ENCODE results near the gene PCYT1B. TPM values are rescaled to one million over a fixed set of nuclear protein-coding genes. Genes with fewer than 3 reads are reported as not detected.

Gene PCYT1B
- polyA plus RNA-seq, 3 donors, result 2.7 to 3.0 (median 2.9) TPM

DNA sequence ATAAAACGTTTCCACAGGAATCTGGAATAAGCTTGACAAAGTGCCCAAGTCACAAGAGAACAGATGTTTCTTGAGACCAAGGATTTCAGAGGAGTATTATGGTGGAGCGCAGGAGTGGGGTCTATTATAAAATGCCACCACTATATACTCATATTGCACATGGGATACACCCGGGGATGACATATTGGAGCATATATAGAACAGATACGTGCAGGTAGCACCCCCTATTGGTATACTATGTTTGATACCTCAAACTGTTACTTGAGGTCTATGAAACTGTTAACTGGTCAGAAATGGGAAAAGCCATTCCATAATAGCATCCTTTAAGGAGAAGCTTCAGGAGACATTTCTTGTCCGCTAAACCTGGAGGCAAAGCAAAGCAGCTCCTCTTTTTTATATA is 86.0 kb downstream of the PCYT1B start:
- DNase-seq (ENCODE audit: extremely low read depth in 1 of 11, low read depth in 9 of 11, low spot score in 4 of 11), result no peak

DNA sequence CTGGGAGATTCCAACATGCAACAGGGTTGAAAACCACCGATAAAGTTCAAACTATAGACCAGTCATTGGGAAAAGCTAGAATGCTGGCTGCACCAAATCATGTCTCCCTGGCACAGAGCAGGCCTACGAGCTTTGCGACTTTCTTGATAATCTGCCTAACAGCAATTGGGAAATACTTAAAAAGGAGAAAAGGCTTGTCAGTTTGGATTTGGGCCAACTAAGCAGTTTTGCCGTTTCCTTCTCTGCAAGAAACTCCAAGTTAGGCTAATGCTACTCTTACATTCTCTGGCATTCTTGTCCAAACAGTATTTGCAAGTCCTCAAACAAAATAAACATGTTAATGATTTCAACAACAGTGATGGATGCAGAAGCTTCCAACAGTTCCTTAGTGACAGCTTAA is 94.1 kb downstream of the PCYT1B start:
- DNase-seq (ENCODE audit: extremely low read depth in 1 of 11, low read depth in 9 of 11, low spot score in 4 of 11), result peak in 2 of 11 donors; percentile 1 to 6

DNA sequence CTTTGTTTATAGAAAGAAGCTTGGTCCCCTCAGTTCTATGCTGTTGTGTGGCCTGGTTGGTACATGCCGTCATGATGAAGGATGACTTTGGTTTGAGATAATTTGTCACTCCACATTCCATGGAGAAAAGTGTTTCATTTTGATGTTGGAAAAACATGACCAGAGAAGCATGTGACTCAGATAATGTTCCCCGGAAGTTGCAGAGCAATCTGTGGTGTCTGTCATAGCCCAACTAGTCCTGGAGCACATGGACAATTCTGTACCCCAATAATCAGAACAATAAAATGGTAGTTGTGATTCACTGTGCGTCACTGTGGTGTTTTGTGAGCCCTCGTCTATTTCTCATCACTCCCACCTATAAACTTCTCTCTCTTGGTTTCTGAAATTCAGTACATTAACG is 97.0 kb downstream of the PCYT1B start:
- no peak for DNase-seq (ENCODE audit: extremely low read depth in 1 of 11, low read depth in 9 of 11, low spot score in 4 of 11)

- DNase-seq (ENCODE audit: extremely low read depth in 1 of 11, low read depth in 9 of 11, low spot score in 4 of 11), result no peak
Measured at GRCh38 chrX:24547961-24548360, 99.2 kb downstream of the PCYT1B start.

- DNase-seq (ENCODE audit: extremely low read depth in 1 of 11, low read depth in 9 of 11, low spot score in 4 of 11), result no peak
Measured at GRCh38 chrX:24542756-24543155, 104.4 kb downstream of the PCYT1B start.

DNA sequence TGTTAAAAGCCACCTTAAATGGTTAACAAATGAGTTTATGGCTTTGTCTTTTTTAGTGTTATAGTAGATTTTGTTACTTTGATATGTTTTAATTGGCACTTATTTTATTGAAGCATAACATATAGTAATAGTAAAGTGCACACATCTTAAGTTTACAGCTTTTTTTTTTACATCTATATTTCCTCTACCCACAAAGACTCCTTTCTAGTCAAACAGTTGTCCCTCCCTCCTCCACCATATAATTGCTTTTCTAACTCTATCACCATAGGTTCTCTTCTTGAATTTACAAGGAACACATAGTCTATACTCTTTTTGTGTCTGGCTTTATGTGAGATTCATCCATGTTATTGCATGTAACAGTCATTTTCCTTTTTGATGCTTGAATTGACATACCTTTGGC is 110.6 kb downstream of the PCYT1B start:
- no peak for DNase-seq (ENCODE audit: extremely low read depth in 1 of 11, low read depth in 9 of 11, low spot score in 4 of 11)

GRCh38 chrX:24528605-24529004 is 118.5 kb downstream of the PCYT1B start:
- DNase-seq (ENCODE audit: extremely low read depth in 1 of 11, low read depth in 9 of 11, low spot score in 4 of 11), result no peak

DNA sequence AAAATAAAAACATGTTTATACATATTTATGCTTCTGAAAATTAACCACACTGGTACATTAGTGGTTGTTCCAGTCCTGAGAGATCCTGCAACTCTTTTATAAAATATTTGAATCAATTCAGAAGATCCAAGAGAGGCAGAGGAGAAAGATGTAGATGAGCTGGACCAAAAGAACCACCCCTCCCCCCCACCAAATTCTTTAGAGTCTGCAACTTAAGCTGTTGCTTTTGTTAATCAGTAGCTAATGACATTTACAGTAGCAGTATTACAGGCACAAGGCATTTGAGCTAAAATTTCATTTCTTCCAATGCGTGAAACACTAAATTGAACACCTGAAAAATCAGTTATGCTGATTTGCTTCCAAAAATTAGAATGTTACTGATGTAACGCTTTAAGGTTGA is 120.5 kb downstream of the PCYT1B start:
- no peak for DNase-seq (ENCODE audit: extremely low read depth in 1 of 11, low read depth in 9 of 11, low spot score in 4 of 11)

- DNase-seq (ENCODE audit: extremely low read depth in 1 of 11, low read depth in 9 of 11, low spot score in 4 of 11), result no peak
Measured at GRCh38 chrX:24525455-24525854, 121.7 kb downstream of the PCYT1B start.

GRCh38 chrX:24520472-24520871 is 126.7 kb downstream of the PCYT1B start:
- DNase-seq (ENCODE audit: extremely low read depth in 1 of 11, low read depth in 9 of 11, low spot score in 4 of 11), result no peak

GRCh38 chrX:24515447-24515846 is 131.7 kb downstream of the PCYT1B start:
- DNase-seq (ENCODE audit: extremely low read depth in 1 of 11, low read depth in 9 of 11, low spot score in 4 of 11), result no peak

GRCh38 chrX:24513416-24513815 is 133.7 kb downstream of the PCYT1B start:
- no peak for DNase-seq (ENCODE audit: extremely low read depth in 1 of 11, low read depth in 9 of 11, low spot score in 4 of 11)

GRCh38 chrX:24508375-24508774 is 138.8 kb downstream of the PCYT1B start:
- no peak for DNase-seq (ENCODE audit: extremely low read depth in 1 of 11, low read depth in 9 of 11, low spot score in 4 of 11)

Other genes starting within 250 kb of the PCYT1B start
- 10 to 100 TPM in 2 of 3 donors, 1 to 10 TPM in 1; 9.7 to 12.7 (median 10.9) TPM for gene PDK3, start 182.1 kb downstream of the PCYT1B start, polyA plus RNA-seq (ENCODE audit: insufficient read length in 3 of 3)
- 10 to 100 TPM; 15.5 to 19.6 (median 18.9) TPM for gene POLA1, start 46.6 kb upstream of the PCYT1B start, polyA plus RNA-seq (ENCODE audit: insufficient read length in 3 of 3)

Data from renal cortex interstitium (tissue), 11 donors.